ENCODE data around the gene GBF1. TPM values are rescaled to one million over a fixed set of nuclear protein-coding genes. Genes with fewer than 3 reads are reported as not detected.

Gene GBF1
- total and polyA plus RNA-seq, 2 donors (not counting 1 experiment from before 2014, with no cell fraction given): 20.8 to 39.3 TPM

DNA sequence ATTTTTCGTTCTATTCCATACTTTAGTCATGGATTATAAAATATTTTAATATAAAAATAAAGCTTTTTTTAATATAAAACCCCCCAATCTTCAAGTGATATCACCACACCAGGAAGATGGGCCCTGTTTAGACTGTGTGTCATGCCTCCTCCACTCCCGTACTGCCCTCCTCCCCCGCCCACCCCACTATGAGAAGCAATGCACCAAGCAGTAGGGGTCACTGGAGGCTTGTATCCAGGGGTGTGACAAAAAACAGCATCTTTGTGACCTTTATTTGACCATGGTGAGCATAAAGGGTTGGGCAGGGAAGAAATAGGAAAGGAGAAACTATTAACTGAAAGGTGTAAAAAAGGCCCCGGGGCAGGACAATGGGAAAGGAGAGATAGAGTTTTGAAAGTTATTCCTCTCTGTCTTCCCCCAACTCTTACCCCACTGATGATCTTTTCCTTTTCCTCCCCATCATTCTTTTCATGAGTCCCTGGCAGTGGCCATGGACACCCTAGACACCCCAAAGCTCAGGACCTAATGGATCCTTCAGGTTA lies 7.5 kb upstream of the GBF1 start:
- Histone ChIP-seq H3K27me3 (replicated peaks in 1 of 4; ENCODE audit: control extremely low read depth in 1 of 4, control insufficient read depth in 3 of 4, insufficient read depth in 4 of 4, low read length in 3 of 4) (peaks cover 0 to 56% (median 30%) of the 10 kb centered on the region in 4 experiments), H3K9me3 (ENCODE audit: control extremely low read depth in 1 of 3, control insufficient read depth in 2 of 3, insufficient read depth in 1 of 3, low read length in 2 of 3) (peaks cover 0 to 16% (median 0%) of the 10 kb centered on the region in 3 donors), H3K4me1 (ENCODE audit: control insufficient read depth in 2 of 2, insufficient read depth in 2 of 2, low read length in 2 of 2) (peaks cover 19 to 23% of the 10 kb centered on the region in 2 donors), H3K9ac (ENCODE audit: low read length) (no peak overlapping the region), H3K27ac (ENCODE audit: low read length in 2 of 2) (no peak overlapping the region), H2AFZ (ENCODE audit: insufficient read depth, low read depth, low read length, poor library complexity, severe bottlenecking) (no peak overlapping the region), H4K20me1 (ENCODE audit: control insufficient read depth, insufficient read depth, low read length, poor library complexity, severe bottlenecking) (peaks cover 16% of the 10 kb centered on the region), H3K79me2 (ENCODE audit: control insufficient read depth, insufficient read depth, low read length) (no peaks in the 10 kb centered on the region), H3K4me2 (replicated peaks; ENCODE audit: low read depth, low read length, poor library complexity, severe bottlenecking) (no peak overlapping the region), H3K36me3 (replicated peaks in 1 of 2; ENCODE audit: control extremely low read depth in 1 of 2, control insufficient read depth in 1 of 2, extremely low read depth in 1 of 2, insufficient read depth in 2 of 2, low read length in 1 of 2) (no peaks in the 10 kb centered on the region), H3K4me3 (ENCODE audit: control extremely low read depth in 1 of 5, extremely low read depth in 1 of 5, insufficient read depth in 1 of 5, low read depth in 2 of 5, low read length in 4 of 5) (no peak overlapping the region)
- intact Hi-C loops (cut with micrococcal nuclease): no loop called here
- POLR2A ChIA-PET: no interaction called here
- Mint-ChIP-seq H3K27ac (no peak overlapping the region), H3K9me3 (ENCODE audit: insufficient read depth) (no peaks in the 10 kb centered on the region), H3K4me3 (no peak overlapping the region), H3K27me3 (peaks cover 59% of the 10 kb centered on the region), H3K4me1 (peaks cover 17% of the 10 kb centered on the region)
- no CpG with 5 or more reads among the region's 4 CpGs for WGBS (ENCODE audit: insufficient coverage)
- no peak for ATAC-seq (ENCODE audit: low read depth)
- CTCF ChIA-PET: interaction anchor here (0.7 to 1.4 kb wide), 4 partner anchors 9 to 114 kb away, joined by 3 to 4 read pairs (median 4); partner anchors contain the start of gene ELOVL3
- no peak for TF ChIP-seq EZH2 (IDR thresholded peaks at IDR 0.05; ENCODE audit: borderline replicate concordance, insufficient read depth, low read depth, low read length, poor library complexity, severe bottlenecking)
- no peak for DNase-seq

DNA sequence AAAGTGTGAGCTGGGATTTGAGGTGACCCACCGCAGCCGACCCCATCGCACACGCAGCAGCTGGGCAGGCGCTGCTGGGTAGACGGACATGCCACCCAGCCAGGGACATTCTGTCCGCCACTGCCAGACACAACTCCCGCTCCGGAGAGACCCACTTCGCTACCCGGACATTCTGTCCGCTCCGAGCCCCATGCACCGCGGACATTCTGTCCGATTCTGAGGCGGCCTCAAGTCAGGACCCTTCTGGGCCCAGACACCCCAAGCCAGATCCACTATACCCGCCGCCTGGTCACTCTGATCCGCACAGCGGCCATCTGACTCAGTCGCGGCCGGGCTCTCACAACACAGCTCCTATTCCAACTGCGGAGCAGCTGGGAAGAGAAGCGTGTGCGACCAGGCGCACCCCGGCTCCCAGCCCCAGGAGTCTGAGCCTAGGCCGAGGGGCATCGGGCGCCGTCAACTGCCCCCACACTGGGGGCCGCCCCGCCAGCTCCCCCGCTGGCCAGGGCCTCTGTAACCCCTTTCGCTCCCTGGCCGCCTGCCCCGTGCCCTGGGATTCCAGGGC lies 4.8 kb upstream of the GBF1 start:
- Mint-ChIP-seq H3K9me3 (ENCODE audit: insufficient read depth) (no peaks in the 10 kb centered on the region), H3K4me1 (peaks cover 30% of the 10 kb centered on the region), H3K4me3 (peak overlapping the region; percentile 85), H3K27me3 (peaks cover 52% of the 10 kb centered on the region), H3K27ac (no peak overlapping the region)
- Histone ChIP-seq H3K9me3 (ENCODE audit: control extremely low read depth in 1 of 3, control insufficient read depth in 2 of 3, insufficient read depth in 1 of 3, low read length in 2 of 3) (peaks cover 0 to 16% (median 0%) of the 10 kb centered on the region in 3 donors), H2AFZ (ENCODE audit: insufficient read depth, low read depth, low read length, poor library complexity, severe bottlenecking) (peak overlapping the region; percentile 76), H3K4me1 (ENCODE audit: control insufficient read depth in 2 of 2, insufficient read depth in 2 of 2, low read length in 2 of 2) (peaks cover 27 to 29% of the 10 kb centered on the region in 2 donors), H3K27me3 (replicated peaks in 1 of 4; ENCODE audit: control extremely low read depth in 1 of 4, control insufficient read depth in 3 of 4, insufficient read depth in 4 of 4, low read length in 3 of 4) (peaks cover 0 to 52% (median 33%) of the 10 kb centered on the region in 4 experiments), H3K36me3 (replicated peaks in 1 of 2; ENCODE audit: control extremely low read depth in 1 of 2, control insufficient read depth in 1 of 2, extremely low read depth in 1 of 2, insufficient read depth in 2 of 2, low read length in 1 of 2) (no peaks in the 10 kb centered on the region), H3K9ac (ENCODE audit: low read length) (peak overlapping the region; percentile 62), H4K20me1 (ENCODE audit: control insufficient read depth, insufficient read depth, low read length, poor library complexity, severe bottlenecking) (peaks cover 16% of the 10 kb centered on the region), H3K4me2 (replicated peaks; ENCODE audit: low read depth, low read length, poor library complexity, severe bottlenecking) (peak overlapping the region; percentile 93), H3K27ac (ENCODE audit: low read length in 2 of 2) (no peak overlapping the region), H3K79me2 (ENCODE audit: control insufficient read depth, insufficient read depth, low read length) (peaks cover 9% of the 10 kb centered on the region), H3K4me3 (ENCODE audit: control extremely low read depth in 1 of 5, extremely low read depth in 1 of 5, insufficient read depth in 1 of 5, low read depth in 2 of 5, low read length in 4 of 5) (no peak overlapping the region)
- DNase-seq (peak; percentile 35), ATAC-seq (ENCODE audit: low read depth) (no peak)
- WGBS (ENCODE audit: insufficient coverage): 24% methylated on average over 39 of the region's 39 CpGs
- POLR2A ChIA-PET: no interaction called here
- CTCF ChIA-PET: interaction anchor here (0.8 to 3.7 kb wide), 4 partner anchors 10 to 221 kb away, joined by 3 to 26 read pairs (median 10); partner anchors contain the start of gene ELOVL3
- intact Hi-C loops (cut with micrococcal nuclease): loop anchor here (1.0 to 10.0 kb wide), 4 partner anchors 14 to 886 kb away; partner anchors contain the start of genes ACTR1A, BTRC, ELOVL3 and HPS6
- TF ChIP-seq EZH2 (IDR thresholded peaks at IDR 0.05; ENCODE audit: borderline replicate concordance, insufficient read depth, low read depth, low read length, poor library complexity, severe bottlenecking): no peak
- TF ChIP-seq, protein P1, sequence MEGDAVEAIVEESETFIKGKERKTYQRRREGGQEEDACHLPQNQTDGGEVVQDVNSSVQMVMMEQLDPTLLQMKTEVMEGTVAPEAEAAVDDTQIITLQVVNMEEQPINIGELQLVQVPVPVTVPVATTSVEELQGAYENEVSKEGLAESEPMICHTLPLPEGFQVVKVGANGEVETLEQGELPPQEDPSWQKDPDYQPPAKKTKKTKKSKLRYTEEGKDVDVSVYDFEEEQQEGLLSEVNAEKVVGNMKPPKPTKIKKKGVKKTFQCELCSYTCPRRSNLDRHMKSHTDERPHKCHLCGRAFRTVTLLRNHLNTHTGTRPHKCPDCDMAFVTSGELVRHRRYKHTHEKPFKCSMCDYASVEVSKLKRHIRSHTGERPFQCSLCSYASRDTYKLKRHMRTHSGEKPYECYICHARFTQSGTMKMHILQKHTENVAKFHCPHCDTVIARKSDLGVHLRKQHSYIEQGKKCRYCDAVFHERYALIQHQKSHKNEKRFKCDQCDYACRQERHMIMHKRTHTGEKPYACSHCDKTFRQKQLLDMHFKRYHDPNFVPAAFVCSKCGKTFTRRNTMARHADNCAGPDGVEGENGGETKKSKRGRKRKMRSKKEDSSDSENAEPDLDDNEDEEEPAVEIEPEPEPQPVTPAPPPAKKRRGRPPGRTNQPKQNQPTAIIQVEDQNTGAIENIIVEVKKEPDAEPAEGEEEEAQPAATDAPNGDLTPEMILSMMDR (IDR thresholded peaks at IDR 0.05): no peak
